SKM-1 treated with dmso at 0.1 percent for 144 hours (cell line): ENCODE measurements around the gene ISLR2.

Source experiments
- DNase-seq: peaks from one replicate; lab custom pipeline; 2025; ENCODE audit not compliant: unreplicated experiment; lab: John Stamatoyannopoulos, UW

ISLR2 gene

DNA sequence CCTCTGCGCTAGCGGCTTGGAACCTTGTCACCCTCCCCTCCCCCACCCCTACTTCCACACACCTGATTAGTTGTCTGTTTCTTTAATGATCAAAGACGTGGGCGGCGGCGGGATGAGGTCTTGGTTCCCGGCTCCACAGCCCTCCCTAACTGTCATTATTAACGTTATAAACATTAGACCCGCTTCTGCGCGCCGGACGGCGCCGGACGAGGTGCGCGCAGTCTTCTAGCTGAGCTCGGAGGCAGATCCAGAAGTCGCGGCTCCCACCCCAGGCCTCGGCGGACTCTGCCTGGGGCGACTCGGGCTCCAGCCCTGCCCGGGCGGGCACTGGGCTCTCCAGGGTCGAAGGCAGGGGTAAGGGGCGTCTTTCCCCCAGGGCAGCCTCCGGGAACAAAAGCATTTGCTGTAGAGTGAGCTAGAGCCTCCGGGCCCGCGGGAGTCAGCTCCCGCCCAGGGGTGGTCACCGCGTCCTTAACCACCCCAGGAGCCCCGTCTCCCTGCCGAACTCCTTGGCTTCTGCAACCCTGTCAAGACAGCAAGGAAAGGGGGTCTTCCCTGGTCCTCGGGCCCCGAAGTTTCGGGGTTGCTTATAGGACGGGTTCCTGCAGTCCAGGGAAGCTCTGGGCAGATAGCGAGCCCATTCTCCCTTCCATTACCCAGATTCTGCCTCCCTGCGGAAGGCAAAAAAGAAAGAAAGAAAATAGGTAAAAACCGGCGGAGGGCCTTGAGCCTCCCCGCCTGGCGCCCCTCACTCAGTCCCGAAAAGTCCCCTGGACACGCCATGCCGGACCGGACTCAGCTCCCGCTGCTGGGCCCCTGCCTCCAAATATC is 2.2 kb upstream of the ISLR2 start:
- no peak for DNase-seq

DNA sequence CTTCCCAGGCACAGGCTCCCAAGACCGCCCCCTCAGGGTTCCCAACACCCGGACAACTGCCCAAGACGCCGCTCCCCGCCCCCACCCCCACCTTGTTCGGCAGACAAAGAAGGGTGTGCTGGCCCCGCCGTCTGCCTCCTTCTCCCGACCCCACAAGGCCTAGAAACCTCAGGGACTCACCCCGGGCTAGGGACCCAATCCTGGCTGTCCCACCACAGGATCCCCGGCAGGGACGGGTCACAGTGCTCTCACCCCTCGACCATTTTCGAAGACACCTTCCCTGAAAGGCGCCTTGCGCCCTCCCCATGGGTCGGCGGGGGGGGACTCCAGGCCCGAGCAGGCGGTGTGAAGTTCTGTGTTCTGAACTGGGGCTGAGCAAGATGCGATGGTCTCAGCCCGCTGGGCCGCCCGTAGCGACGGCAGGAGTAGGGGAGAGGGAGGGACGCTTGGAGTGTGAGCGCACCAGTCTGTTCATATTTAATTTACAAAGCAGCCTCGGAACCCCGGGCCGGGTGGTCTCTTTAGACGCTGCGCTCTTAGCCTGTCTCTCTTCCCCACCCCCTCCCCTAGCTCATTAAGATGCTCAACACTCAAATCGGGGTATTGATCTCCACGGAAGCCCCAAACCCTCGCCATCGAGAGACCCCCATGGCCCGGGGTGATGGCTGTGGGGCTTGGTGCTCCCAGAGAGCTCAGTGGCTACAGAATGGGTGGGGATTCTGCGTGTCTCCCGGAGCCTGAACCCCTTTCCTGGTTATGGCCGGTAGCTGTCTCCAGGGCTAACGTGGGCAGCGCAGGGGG is 1.4 kb upstream of the ISLR2 start:
- DNase-seq = no peak

DNA sequence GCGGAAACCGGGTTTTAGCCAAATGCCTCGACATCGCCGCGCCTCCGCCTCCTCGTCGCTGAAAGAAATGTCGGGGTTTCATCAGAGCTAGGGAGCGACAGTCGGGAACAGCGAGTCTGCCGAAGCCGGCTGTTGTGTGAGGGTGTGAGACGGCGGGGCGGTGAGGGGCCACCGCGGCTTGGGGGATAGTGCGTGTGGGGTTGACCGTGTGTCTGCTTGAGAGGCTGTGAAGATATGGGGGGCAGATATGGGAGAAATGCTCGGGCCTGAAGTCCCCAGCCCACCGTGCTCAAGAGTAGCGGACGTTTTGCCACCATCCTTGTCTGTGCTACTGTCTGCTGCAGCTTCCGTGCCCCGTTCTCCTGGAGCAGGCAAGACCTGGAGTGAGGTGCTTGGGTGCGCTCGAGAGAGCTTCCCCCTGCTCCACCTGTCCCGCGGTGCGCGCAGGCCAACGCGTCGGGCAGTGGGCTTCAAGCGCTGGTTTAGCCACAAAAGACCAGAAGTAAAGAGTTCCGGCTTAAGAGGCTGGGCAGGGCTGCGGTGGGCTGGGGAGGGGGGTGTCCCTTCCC is 716 bp upstream of the ISLR2 start:
- DNase-seq = no peak

DNA sequence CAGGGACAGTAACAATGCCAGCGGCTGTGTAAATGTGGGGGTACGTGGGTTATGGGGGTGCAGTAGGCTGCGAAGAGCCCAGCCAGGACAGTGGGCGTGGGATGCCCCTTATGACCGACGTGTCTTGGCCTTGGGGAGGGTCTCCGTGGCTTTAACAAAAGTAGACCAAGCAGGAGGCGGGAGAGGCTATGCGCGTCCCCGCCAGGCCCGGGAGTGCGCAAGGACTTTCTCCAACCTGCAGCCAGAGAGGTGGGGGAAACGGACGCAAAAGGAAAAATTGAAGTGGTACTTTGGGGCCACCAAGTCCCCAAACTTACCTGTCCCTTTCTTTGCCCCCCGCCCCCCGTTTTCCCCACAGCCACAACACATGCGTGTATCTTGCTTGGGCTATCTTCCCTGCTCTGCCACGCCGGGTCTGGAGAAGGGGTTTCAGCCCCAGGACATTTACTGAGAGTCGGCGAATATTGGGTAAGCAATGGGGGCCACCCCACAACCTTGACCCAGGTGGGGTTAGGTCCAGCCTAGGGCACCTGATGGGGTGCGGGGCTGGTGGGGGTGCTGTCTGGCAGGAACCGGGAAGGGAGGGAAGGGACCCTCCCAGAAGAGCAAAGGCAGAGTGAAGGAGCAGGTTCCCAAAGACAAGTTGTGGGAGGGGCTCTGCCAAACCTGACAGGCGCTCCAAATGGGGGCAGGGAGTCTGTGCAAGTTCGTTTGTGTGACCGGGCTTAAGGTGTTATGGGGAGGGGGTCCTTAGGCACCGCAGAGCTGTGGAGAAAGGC is 652 bp downstream of the ISLR2 start:
- no peak for DNase-seq

DNA sequence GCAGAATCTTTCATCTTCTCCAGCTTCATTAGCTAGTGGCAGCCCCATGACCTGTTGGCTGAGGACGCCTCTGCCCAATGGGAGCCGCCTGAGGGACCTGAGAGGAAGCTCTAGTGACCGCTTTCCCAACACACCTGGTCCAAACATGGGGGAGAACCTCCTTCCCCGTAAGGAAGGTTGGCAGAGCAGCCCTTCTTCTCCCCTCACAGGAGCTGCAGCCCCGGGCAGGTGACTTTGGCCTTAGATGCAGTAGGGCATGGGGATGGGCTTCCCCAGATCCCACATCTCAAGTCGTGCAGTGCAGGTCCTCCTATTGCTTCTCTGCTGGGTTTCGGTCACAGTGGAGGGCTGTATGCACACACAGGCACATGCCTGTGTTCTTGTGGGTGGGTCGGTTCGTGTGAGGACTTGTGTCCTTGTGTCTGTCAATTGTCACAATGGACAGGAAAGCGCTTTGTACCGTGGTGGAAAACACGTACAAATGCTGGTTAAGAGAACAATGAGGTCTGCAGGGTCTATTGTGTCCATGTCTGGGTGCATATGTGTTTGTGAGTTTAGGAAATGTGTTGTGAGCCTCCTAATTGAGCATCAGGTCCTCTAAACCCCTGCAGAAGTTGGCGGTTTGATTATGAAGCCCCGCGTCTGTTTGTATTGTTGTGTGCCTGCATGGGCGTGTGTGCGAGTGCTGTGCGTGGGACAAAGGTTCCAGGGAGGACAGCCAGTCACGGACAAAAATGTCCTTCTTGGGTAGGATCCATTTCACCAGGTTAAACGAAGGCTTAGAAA is 1.4 kb downstream of the ISLR2 start:
- no peak for DNase-seq

GRCh38 chr15:74132681-74133651 is 2.6 kb downstream of the ISLR2 start:
- no peak for DNase-seq

DNA sequence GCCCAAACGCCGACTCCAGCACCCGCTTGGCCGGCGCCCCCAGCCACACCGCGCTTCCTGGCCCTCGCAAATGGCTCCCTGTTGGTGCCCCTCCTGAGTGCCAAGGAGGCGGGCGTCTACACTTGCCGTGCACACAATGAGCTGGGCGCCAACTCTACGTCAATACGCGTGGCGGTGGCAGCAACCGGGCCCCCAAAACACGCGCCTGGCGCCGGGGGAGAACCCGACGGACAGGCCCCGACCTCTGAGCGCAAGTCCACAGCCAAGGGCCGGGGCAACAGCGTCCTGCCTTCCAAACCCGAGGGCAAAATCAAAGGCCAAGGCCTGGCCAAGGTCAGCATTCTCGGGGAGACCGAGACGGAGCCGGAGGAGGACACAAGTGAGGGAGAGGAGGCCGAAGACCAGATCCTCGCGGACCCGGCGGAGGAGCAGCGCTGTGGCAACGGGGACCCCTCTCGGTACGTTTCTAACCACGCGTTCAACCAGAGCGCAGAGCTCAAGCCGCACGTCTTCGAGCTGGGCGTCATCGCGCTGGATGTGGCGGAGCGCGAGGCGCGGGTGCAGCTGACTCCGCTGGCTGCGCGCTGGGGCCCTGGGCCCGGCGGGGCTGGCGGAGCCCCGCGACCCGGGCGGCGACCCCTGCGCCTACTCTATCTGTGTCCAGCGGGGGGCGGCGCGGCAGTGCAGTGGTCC is 3.5 kb downstream of the ISLR2 start:
- DNase-seq = no peak

DNA sequence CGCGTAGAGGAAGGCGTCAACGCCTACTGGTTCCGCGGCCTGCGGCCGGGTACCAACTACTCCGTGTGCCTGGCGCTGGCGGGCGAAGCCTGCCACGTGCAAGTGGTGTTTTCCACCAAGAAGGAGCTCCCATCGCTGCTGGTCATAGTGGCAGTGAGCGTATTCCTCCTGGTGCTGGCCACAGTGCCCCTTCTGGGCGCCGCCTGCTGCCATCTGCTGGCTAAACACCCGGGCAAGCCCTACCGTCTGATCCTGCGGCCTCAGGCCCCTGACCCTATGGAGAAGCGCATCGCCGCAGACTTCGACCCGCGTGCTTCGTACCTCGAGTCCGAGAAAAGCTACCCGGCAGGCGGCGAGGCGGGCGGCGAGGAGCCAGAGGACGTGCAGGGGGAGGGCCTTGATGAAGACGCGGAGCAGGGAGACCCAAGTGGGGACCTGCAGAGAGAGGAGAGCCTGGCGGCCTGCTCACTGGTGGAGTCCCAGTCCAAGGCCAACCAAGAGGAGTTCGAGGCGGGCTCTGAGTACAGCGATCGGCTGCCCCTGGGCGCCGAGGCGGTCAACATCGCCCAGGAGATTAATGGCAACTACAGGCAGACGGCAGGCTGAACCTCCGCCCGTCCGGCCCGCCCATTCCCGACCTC is 4.1 kb downstream of the ISLR2 start:
- no peak for DNase-seq

DNA sequence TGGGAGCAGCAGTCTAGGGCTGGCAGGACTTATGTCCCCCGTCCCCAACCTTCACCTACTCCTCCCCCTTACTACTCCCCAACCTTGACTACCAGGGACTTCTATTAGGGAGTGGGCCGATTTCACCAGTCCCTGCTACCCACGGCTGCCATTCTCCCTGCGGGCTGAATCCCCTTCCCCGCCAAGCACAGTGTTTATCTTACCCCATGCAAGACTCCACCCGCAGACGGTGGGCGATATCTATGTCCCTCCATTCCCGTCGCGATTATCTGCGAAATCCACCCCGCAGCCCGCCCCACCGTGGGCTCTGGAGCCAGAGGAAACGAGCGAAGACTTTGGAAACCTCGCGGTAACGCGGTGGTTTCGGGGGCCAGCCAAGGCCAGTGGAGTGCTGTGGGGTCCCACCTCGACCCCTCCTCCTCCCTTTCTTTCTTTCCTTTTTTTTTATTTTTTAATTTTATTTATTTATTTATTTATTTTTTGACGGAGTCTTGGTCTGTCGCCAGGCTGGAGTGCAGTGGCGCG is 4.7 kb downstream of the ISLR2 start:
- DNase-seq = no peak

GRCh38 chr15:74136540-74136813 is 6.1 kb downstream of the ISLR2 start:
- no peak for DNase-seq

- DNase-seq = no peak
Observed at GRCh38 chr15:74136814-74137536, 6.6 kb downstream of the ISLR2 start.

DNA sequence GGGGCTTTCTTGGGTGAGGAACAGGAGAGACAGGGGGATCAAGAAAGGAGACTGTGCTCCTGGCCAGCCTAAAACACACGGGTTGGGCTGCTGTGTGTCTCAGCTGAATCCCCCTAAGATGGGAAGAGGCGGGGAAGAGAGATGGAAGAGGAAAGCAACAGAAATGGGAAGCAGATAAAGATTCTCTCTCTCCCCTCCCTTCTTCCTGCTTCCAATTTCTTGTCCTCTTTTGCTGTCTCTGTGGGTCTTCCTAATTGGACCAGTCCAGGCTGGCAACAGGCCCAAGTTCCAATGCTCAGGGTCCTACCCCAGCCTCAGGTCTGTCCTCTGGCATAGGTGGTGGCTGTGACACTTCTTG is 7.1 kb downstream of the ISLR2 start:
- no peak for DNase-seq

- no peak for DNase-seq
Observed at GRCh38 chr15:74138642-74139041, 8.3 kb downstream of the ISLR2 start.

DNA sequence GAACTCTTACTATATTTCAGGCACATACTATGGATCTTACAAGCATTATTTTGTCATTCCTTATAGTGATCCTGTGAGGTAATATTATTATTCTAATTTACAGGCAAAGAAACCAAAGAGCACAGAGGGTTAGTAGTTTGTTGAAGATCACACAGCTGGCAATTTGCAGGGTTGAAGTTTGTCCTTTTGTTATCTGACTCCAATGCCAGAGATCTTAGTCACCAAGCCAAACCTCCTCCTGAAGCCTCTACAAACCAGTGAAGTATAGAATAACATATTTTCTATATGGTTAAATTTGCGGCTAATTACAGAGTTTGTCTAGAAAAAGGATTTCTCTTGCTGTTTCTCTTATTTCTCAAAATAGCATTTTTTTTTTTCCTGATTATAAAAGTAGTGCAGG is 11.2 kb downstream of the ISLR2 start:
- no peak for DNase-seq

DNA sequence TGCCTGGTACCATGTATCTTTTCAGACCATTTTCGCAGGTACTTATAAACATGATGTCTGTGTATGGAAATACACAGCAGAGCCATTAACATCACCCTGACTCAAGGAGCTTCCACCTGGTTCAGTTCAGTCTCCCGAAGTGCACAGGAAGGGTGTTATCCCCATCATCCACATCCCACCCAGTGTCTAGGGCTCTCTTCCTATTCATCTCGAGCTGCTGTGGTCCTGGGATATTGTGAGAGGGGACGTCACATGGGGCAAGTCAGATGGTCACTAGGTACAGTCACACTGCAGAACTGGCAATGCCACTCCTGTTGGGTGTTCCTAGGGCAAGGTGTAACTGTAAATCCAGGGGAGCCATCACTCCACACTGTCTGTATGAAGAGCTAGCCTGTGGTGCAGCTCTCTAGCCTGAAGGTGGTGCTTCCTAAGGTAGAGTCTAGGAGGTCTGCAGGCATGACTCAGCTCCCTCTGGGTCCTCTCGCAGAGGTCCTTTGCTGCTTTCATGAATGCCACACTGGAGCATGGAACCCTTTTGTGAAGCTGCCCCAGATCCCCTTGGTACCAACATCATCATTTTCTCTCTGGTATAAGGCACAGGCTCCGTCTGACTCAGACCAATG is 13.9 kb downstream of the ISLR2 start:
- DNase-seq = no peak

- no peak for DNase-seq
Observed at GRCh38 chr15:74146277-74146800, 16.0 kb downstream of the ISLR2 start.

- no peak for DNase-seq
Observed at GRCh38 chr15:74147051-74147450, 16.7 kb downstream of the ISLR2 start.
